ENCODE results near the gene MBIP.
A peak's percentile ranks its signal among the peaks of the same experiment; 100 is the strongest.

MBIP gene

GRCh38 chr14:36325853-36326252 lies 5.4 kb upstream of the MBIP start:
- H3K36me3 ChIP-seq (replicated peaks; ENCODE audit: insufficient read depth, low read length), result no peaks in the 10 kb centered on the region

GRCh38 chr14:36324897-36325296 lies 4.5 kb upstream of the MBIP start:
- Histone ChIP-seq H3F3A (ENCODE audit: insufficient read depth, low read length) (no peaks in the 10 kb centered on the region), H3K4me3 (ENCODE audit: low read length) (no peak overlapping the region), H3K79me2 (ENCODE audit: low read length) (peaks cover 5% of the 10 kb centered on the region), H3K4me1 (ENCODE audit: low read length) (no peaks in the 10 kb centered on the region), H3K9me2 (replicated peaks; ENCODE audit: insufficient read depth, low read length) (no peaks in the 10 kb centered on the region), H4K20me1 (ENCODE audit: insufficient read depth, low read length) (no peaks in the 10 kb centered on the region), H3K27me3 (replicated peaks; ENCODE audit: insufficient read depth, low read length) (no peaks in the 10 kb centered on the region), H3K9me3 (replicated peaks; ENCODE audit: insufficient read depth, low read length) (no peaks in the 10 kb centered on the region), H3K4me2 (ENCODE audit: low read depth, low read length) (no peak overlapping the region), H2AFZ (ENCODE audit: low read length) (no peak overlapping the region), H3K9ac (ENCODE audit: low read length) (no peak overlapping the region), H3K36me3 (replicated peaks; ENCODE audit: insufficient read depth, low read length) (no peaks in the 10 kb centered on the region), H3K27ac (ENCODE audit: low read length) (no peak overlapping the region)
- no peak for TF ChIP-seq EZH2phosphoT487 (IDR thresholded peaks at IDR 0.05; ENCODE audit: low read length)
- TF ChIP-seq, protein P1, sequence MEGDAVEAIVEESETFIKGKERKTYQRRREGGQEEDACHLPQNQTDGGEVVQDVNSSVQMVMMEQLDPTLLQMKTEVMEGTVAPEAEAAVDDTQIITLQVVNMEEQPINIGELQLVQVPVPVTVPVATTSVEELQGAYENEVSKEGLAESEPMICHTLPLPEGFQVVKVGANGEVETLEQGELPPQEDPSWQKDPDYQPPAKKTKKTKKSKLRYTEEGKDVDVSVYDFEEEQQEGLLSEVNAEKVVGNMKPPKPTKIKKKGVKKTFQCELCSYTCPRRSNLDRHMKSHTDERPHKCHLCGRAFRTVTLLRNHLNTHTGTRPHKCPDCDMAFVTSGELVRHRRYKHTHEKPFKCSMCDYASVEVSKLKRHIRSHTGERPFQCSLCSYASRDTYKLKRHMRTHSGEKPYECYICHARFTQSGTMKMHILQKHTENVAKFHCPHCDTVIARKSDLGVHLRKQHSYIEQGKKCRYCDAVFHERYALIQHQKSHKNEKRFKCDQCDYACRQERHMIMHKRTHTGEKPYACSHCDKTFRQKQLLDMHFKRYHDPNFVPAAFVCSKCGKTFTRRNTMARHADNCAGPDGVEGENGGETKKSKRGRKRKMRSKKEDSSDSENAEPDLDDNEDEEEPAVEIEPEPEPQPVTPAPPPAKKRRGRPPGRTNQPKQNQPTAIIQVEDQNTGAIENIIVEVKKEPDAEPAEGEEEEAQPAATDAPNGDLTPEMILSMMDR (IDR thresholded peaks at IDR 0.05; ENCODE audit: low read length), result no peak
- TF ChIP-seq EZH2 (optimal IDR thresholded peaks at IDR 0.05; ENCODE audit: low read depth, low read length), result no peak
- DNase-seq, result no peak

More at GRCh38 chr14:36325853-36326252, 5.4 kb upstream of the MBIP start:
- Histone ChIP-seq H3K4me2 (ENCODE audit: low read depth, low read length) (no peak overlapping the region), H3F3A (ENCODE audit: insufficient read depth, low read length) (no peaks in the 10 kb centered on the region), H3K9me2 (replicated peaks; ENCODE audit: insufficient read depth, low read length) (no peaks in the 10 kb centered on the region), H3K4me1 (ENCODE audit: low read length) (no peaks in the 10 kb centered on the region), H3K9ac (ENCODE audit: low read length) (no peak overlapping the region), H3K79me2 (ENCODE audit: low read length) (no peaks in the 10 kb centered on the region), H3K27ac (ENCODE audit: low read length) (no peak overlapping the region), H2AFZ (ENCODE audit: low read length) (no peak overlapping the region), H3K4me3 (ENCODE audit: low read length) (no peak overlapping the region), H3K27me3 (replicated peaks; ENCODE audit: insufficient read depth, low read length) (no peaks in the 10 kb centered on the region), H3K9me3 (replicated peaks; ENCODE audit: insufficient read depth, low read length) (no peaks in the 10 kb centered on the region), H4K20me1 (ENCODE audit: insufficient read depth, low read length) (no peaks in the 10 kb centered on the region)
- TF ChIP-seq EZH2phosphoT487 (IDR thresholded peaks at IDR 0.05; ENCODE audit: low read length) (no peak), EZH2 (optimal IDR thresholded peaks at IDR 0.05; ENCODE audit: low read depth, low read length) (no peak)
- TF ChIP-seq, protein P1 (IDR thresholded peaks at IDR 0.05; ENCODE audit: low read length), result no peak
- no peak for DNase-seq

GRCh38 chr14:36320897-36321381 lies 502 bp upstream of the MBIP start:
- Histone ChIP-seq H3K4me2 (ENCODE audit: low read depth, low read length) (peak overlapping the region; percentile 49; the same call in 1 of the 2 replicates), H3K36me3 (replicated peaks; ENCODE audit: insufficient read depth, low read length) (no peaks in the 10 kb centered on the region), H3K9me2 (replicated peaks; ENCODE audit: insufficient read depth, low read length) (no peaks in the 10 kb centered on the region), H3K4me1 (ENCODE audit: low read length) (no peaks in the 10 kb centered on the region), H3F3A (ENCODE audit: insufficient read depth, low read length) (no peaks in the 10 kb centered on the region), H4K20me1 (ENCODE audit: insufficient read depth, low read length) (no peaks in the 10 kb centered on the region), H3K27ac (ENCODE audit: low read length) (no peak overlapping the region), H3K9ac (ENCODE audit: low read length) (no peak overlapping the region), H3K27me3 (replicated peaks; ENCODE audit: insufficient read depth, low read length) (no peaks in the 10 kb centered on the region), H3K9me3 (replicated peaks; ENCODE audit: insufficient read depth, low read length) (no peaks in the 10 kb centered on the region), H3K4me3 (ENCODE audit: low read length) (peak overlapping the region; percentile 89), H3K79me2 (ENCODE audit: low read length) (peaks cover 43% of the 10 kb centered on the region), H2AFZ (ENCODE audit: low read length) (peak overlapping the region; percentile 89)
- no peak for TF ChIP-seq EZH2phosphoT487 (IDR thresholded peaks at IDR 0.05; ENCODE audit: low read length)
- TF ChIP-seq, protein P1 (IDR thresholded peaks at IDR 0.05; ENCODE audit: low read length), result no peak
- no peak for TF ChIP-seq EZH2 (optimal IDR thresholded peaks at IDR 0.05; ENCODE audit: low read depth, low read length)
- no peak for DNase-seq
